ENCODE data around the gene SMARCA2.

The SMARCA2 gene

DNA sequence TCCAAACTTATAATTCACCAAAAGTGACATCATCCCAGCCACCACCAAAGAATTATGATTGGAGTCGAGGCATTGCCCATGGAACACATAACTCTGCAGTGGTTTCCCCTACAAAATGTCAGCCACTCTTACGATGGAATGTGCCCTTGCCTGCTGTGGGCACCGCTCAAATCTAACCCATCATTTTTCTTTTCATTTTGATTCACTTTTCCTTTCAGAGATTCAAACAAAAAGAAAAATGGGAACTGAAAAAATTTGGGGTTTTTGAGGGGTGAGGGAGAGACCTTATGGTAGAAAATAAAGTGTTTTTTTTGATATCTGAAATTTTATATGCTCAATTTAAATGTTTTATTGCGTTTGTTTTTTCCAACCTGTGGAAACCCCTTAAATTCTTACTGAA lies 28.1 kb downstream of the SMARCA2 start:
- Histone ChIP-seq H3K27me3 (ENCODE audit: insufficient read depth, low read depth) (no peaks in the 10 kb centered on the region), H3K79me2 (ENCODE audit: insufficient read depth, low read depth) (peaks cover 21% of the 10 kb centered on the region; the same call in 1 of the 2 replicates), H2AFZ (ENCODE audit: low read depth) (no peak overlapping the region), H3K4me1 (ENCODE audit: low read depth, poor library complexity, severe bottlenecking) (peaks cover 1% of the 10 kb centered on the region), H3K36me3 (ENCODE audit: insufficient read depth) (peaks cover 8% of the 10 kb centered on the region; the same call in 1 of the 2 replicates), H4K20me1 (ENCODE audit: insufficient read depth) (no peaks in the 10 kb centered on the region), H3K4me2 (no peak overlapping the region), H3K4me3 (IDR thresholded peaks at IDR 0.05; ENCODE audit: insufficient read depth, low read depth, low read length) (no peak overlapping the region), H3K9ac (no peak overlapping the region), H3K27ac (no peak overlapping the region)
- TF ChIP-seq, protein P1, sequence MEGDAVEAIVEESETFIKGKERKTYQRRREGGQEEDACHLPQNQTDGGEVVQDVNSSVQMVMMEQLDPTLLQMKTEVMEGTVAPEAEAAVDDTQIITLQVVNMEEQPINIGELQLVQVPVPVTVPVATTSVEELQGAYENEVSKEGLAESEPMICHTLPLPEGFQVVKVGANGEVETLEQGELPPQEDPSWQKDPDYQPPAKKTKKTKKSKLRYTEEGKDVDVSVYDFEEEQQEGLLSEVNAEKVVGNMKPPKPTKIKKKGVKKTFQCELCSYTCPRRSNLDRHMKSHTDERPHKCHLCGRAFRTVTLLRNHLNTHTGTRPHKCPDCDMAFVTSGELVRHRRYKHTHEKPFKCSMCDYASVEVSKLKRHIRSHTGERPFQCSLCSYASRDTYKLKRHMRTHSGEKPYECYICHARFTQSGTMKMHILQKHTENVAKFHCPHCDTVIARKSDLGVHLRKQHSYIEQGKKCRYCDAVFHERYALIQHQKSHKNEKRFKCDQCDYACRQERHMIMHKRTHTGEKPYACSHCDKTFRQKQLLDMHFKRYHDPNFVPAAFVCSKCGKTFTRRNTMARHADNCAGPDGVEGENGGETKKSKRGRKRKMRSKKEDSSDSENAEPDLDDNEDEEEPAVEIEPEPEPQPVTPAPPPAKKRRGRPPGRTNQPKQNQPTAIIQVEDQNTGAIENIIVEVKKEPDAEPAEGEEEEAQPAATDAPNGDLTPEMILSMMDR (conservative IDR thresholded peaks at IDR 0.05; ENCODE audit: low read depth, low read length) = no peak

GRCh38 chr9:2043881-2044462 lies 28.8 kb downstream of the SMARCA2 start:
- Histone ChIP-seq H3K4me3 (IDR thresholded peaks at IDR 0.05; ENCODE audit: insufficient read depth, low read depth, low read length) (no peak overlapping the region), H3K27me3 (ENCODE audit: insufficient read depth, low read depth) (no peaks in the 10 kb centered on the region), H3K79me2 (ENCODE audit: insufficient read depth, low read depth) (peaks cover 17% of the 10 kb centered on the region; the same call in 1 of the 2 replicates), H3K4me2 (no peak overlapping the region), H3K4me1 (ENCODE audit: low read depth, poor library complexity, severe bottlenecking) (peaks cover 6% of the 10 kb centered on the region), H2AFZ (ENCODE audit: low read depth) (no peak overlapping the region), H3K36me3 (ENCODE audit: insufficient read depth) (peaks cover 8% of the 10 kb centered on the region; the same call in 1 of the 2 replicates), H4K20me1 (ENCODE audit: insufficient read depth) (no peaks in the 10 kb centered on the region), H3K9ac (no peak overlapping the region), H3K27ac (no peak overlapping the region)
- TF ChIP-seq, protein P1 (conservative IDR thresholded peaks at IDR 0.05; ENCODE audit: low read depth, low read length) = no peak

DNA sequence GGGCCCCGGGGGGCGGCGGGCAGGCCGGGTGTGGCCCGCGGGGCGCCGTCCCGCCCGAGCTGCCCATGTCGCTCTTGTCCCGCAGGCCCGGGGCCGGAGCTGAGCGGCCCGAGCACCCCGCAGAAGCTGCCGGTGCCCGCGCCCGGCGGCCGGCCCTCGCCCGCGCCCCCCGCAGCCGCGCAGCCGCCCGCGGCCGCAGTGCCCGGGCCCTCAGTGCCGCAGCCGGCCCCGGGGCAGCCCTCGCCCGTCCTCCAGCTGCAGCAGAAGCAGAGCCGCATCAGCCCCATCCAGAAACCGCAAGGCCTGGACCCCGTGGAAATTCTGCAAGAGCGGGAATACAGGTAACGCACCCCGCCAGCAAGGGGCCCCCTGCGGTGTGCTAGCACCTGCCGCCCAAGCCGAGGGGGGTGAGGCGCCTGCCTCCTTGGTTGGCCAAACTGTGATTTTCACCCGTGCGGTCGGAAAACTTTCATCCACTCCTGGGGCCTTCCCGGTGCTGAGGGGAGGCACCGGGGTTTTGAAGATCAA lies 32.1 kb downstream of the SMARCA2 start:
- TF ChIP-seq, protein P1 (conservative IDR thresholded peaks at IDR 0.05; ENCODE audit: low read depth, low read length) = no peak
- Histone ChIP-seq H3K4me3 (IDR thresholded peaks at IDR 0.05; ENCODE audit: insufficient read depth, low read depth, low read length) (no peak overlapping the region), H2AFZ (ENCODE audit: low read depth) (no peak overlapping the region), H3K27me3 (ENCODE audit: insufficient read depth, low read depth) (no peaks in the 10 kb centered on the region), H3K36me3 (ENCODE audit: insufficient read depth) (peaks cover 8% of the 10 kb centered on the region; the same call in 1 of the 2 replicates), H3K27ac (no peak overlapping the region), H3K4me1 (ENCODE audit: low read depth, poor library complexity, severe bottlenecking) (peaks cover 29% of the 10 kb centered on the region), H4K20me1 (ENCODE audit: insufficient read depth) (no peaks in the 10 kb centered on the region), H3K9ac (no peak overlapping the region), H3K79me2 (ENCODE audit: insufficient read depth, low read depth) (peaks cover 28% of the 10 kb centered on the region; the same call in 1 of the 2 replicates), H3K4me2 (no peak overlapping the region)

DNA sequence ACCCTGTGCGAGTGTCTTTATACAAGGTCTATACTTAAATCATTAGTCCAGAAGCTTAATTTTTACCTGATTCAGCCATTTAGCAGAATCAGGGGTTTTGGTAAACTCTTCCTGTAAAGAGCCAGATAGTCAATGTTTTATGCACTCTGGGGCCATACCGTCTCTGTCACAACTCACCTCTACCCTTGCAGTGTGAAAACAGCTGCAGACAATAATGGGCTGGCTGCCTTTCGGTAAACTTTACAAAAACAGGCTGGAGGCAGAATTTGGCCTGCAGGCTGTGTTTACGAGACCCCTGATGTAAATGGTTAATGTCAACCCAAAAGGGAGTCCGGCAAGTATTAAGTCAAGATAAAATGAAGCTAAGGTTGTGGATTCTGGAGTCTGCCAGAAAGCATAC lies 32.8 kb downstream of the SMARCA2 start:
- H3K4me2 ChIP-seq = no peak overlapping the region
- TF ChIP-seq, protein P1 (conservative IDR thresholded peaks at IDR 0.05; ENCODE audit: low read depth, low read length) = no peak
- H3K4me3 ChIP-seq (IDR thresholded peaks at IDR 0.05; ENCODE audit: insufficient read depth, low read depth, low read length) = no peak overlapping the region
- H3K27me3 ChIP-seq (ENCODE audit: insufficient read depth, low read depth) = no peaks in the 10 kb centered on the region
- H3K79me2 ChIP-seq (ENCODE audit: insufficient read depth, low read depth) = peaks cover 28% of the 10 kb centered on the region; the same call in 1 of the 2 replicates
- peaks cover 36% of the 10 kb centered on the region for H3K4me1 ChIP-seq (ENCODE audit: low read depth, poor library complexity, severe bottlenecking)
- H2AFZ ChIP-seq (ENCODE audit: low read depth) = no peak overlapping the region
- peaks cover 7% of the 10 kb centered on the region; the same call in 1 of the 2 replicates for H3K36me3 ChIP-seq (ENCODE audit: insufficient read depth)
- H3K9ac ChIP-seq = no peak overlapping the region
- no peak overlapping the region for H3K27ac ChIP-seq
- H4K20me1 ChIP-seq (ENCODE audit: insufficient read depth) = no peaks in the 10 kb centered on the region
